Fibroblast of the aortic adventitia (primary cell): ENCODE measurements around the gene DLGAP1. TPM values are rescaled to one million over a fixed set of nuclear protein-coding genes. Genes with fewer than 3 reads are reported as not detected.

Experiments used
- DNase-seq: peaks from one replicate; pipeline ENCODE4 v3.0.0-alpha.2; 2010; ENCODE audit warnings: low read depth
- H3K4me3 ChIP-seq: 2 replicates; pipeline ENCODE4 v1.5.1; 2011; ENCODE audit warnings: low read depth, mild to moderate bottlenecking, control low read depth, low read length, moderate library complexity
- CTCF ChIP-seq: IDR thresholded peaks from 2 replicates; pipeline ENCODE4 v1.5.1; 2011; ENCODE audit warnings: mild to moderate bottlenecking, low read length, control low read depth, inconsistent platforms; ENCODE audit not compliant: insufficient read depth
- total RNA-seq: library from RNA; depleted of rRNA; stranded (reverse); fragments of >200 nt; gene quantifications from 2 replicates; pipeline ENCODE4 v1.2.3, GENCODE V29; 2012; ENCODE audit warnings: low replicate concordance

The DLGAP1 gene
- total RNA-seq, 1 donor, result 1.4 TPM

DNA sequence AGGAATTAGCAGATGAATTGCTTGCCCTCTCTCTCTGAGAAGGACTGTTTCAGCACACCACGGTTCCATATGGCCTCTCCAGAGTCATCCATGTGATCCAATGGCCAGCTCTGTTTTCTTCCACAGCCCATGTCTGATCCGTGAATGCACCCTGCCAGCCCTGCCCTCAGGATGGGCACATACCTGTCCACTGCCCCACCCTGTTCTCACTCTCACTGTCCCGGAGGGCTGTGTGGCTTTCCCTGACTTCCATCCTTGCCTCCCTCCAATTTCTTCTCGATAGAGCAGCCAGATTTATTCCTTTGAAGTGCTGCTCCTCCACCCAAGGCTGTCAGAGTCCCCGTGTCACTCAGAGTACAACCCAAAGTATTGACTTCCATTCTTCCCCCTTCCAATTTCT lies 662.0 kb downstream of the DLGAP1 start:
- TF ChIP-seq CTCF, result no peak
- no peak for DNase-seq

DNA sequence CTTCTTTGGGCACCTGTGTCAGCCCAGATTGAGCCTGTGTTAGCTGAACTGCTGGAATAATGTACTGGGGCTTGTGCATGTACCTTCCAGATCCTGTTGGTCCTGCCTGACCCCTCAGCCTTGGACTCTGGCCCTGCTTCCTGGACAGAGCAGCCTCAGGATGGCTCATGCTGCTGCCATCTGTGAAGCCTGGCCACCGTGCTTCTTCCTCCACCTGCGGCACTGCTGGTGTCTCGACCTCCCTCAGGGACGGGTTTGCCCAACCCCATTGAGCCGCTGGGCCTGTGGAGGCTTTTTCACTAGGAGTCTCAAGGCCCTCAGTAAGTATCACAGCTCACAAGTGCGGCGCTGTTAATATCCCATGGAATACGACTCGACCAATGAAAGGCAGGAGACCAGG lies 662.4 kb downstream of the DLGAP1 start:
- H3K4me3 ChIP-seq, result no peak overlapping the region
- TF ChIP-seq CTCF, result no peak
- no peak for DNase-seq

More for the DNA sequence above, 662.0 kb downstream of the DLGAP1 start:
- H3K4me3 ChIP-seq, result no peak overlapping the region

DNA sequence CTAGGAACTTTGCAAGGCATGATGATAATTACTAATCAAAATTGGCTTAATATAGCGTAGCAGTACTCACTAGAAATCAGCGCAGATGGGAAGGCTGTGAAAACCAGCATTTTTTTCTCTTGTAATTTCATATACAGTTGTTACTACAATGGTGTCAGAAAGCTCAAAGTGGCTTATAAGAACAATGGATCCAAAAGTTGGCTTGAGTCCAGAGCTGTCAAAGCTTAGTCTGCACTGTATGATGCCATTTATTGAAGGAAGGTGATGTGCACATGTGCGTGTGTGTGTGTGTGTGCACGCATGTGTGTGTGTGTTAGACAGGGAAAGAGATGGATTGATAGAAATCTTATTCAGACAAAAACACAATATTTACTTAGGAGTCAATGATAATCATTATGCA lies 663.9 kb downstream of the DLGAP1 start:
- no peak for TF ChIP-seq CTCF
- peak; percentile 28 for DNase-seq
- no peak overlapping the region for H3K4me3 ChIP-seq

- no peak overlapping the region for H3K4me3 ChIP-seq
- peak; percentile 53 for DNase-seq
- no peak for TF ChIP-seq CTCF
Measured at GRCh38 chr18:3790703-3791102, 664.4 kb downstream of the DLGAP1 start.

- no peak overlapping the region for H3K4me3 ChIP-seq
- no peak for DNase-seq
- no peak for TF ChIP-seq CTCF
Measured at GRCh38 chr18:3789525-3789924, 665.6 kb downstream of the DLGAP1 start.

- no peak overlapping the region for H3K4me3 ChIP-seq
- DNase-seq, result no peak
- no peak for TF ChIP-seq CTCF
Measured at GRCh38 chr18:3784949-3785348, 670.2 kb downstream of the DLGAP1 start.

GRCh38 chr18:3782901-3783300 lies 672.2 kb downstream of the DLGAP1 start:
- peak; percentile 22 for DNase-seq
- TF ChIP-seq CTCF, result no peak
- no peak overlapping the region for H3K4me3 ChIP-seq
